ENCODE measurements around the gene SLC35B2. TPM values are rescaled to one million over a fixed set of nuclear protein-coding genes. Genes with fewer than 3 reads are reported as not detected.

Gene SLC35B2
- total and polyA plus RNA-seq, 4 donors: 18.9 to 27.0 (median 21.1) TPM

- H3K9me3 ChIP-seq (ENCODE audit: control insufficient read depth in 4 of 4, low read length in 3 of 4): no peaks in the 10 kb centered on the region
- H3K9ac ChIP-seq (ENCODE audit: low read depth in 1 of 2, low read length in 2 of 2): peak overlapping the region; percentile 93 to 100
- peaks cover 5 to 27% (median 23%) of the 10 kb centered on the region in 4 donors for H3K4me1 ChIP-seq (ENCODE audit: control insufficient read depth in 4 of 4, insufficient read depth in 4 of 4, low read length in 3 of 4)
- peak overlapping the region; percentile 74 to 88 (median 83) for H3K4me3 ChIP-seq (ENCODE audit: low read depth in 1 of 3, low read length in 3 of 3)
- no peaks in the 10 kb centered on the region for H3K27me3 ChIP-seq (ENCODE audit: control insufficient read depth in 4 of 4, insufficient read depth in 4 of 4, low read length in 3 of 4)
- 22% methylated on average over 1 of the region's 1 CpG for WGBS
- TF ChIP-seq EGR1 (IDR thresholded peaks at IDR 0.05; ENCODE audit: low read depth in 2 of 2) (no peak), YY1 (IDR thresholded peaks at IDR 0.05) (no peak), HNF4A (conservative IDR thresholded peaks at IDR 0.05) (no peak), GABPA (IDR thresholded peaks at IDR 0.05 in 1 of 2, conservative IDR thresholded peaks at IDR 0.05 in 1 of 2) (no peak), SP1 (IDR thresholded peaks at IDR 0.05) (no peak), MAX (IDR thresholded peaks at IDR 0.05) (no peak), RAD21 (IDR thresholded peaks at IDR 0.05) (no peak), NR2F2 (IDR thresholded peaks at IDR 0.05) (no peak)
- DNase-seq (ENCODE audit: low spot score): no peak
- peak overlapping the region; percentile 99 to 100 for H3K27ac ChIP-seq (ENCODE audit: low read depth in 1 of 2, low read length in 2 of 2)
- H3K36me3 ChIP-seq (ENCODE audit: control insufficient read depth in 4 of 4, insufficient read depth in 3 of 4, low read depth in 1 of 4, low read length in 3 of 4): peaks cover 10 to 47% (median 42%) of the 10 kb centered on the region in 4 donors
These were observed 8.7 kb downstream of the SLC35B2 start for GRCh38 chr6:44248579-44248978.

GRCh38 chr6:44247338-44248302, 9.7 kb downstream of the SLC35B2 start:
- under 1% methylated on average over 52 of the region's 52 CpGs for WGBS
- peaks cover 5 to 27% (median 21%) of the 10 kb centered on the region in 4 donors for H3K4me1 ChIP-seq (ENCODE audit: control insufficient read depth in 4 of 4, insufficient read depth in 4 of 4, low read length in 3 of 4)
- no peaks in the 10 kb centered on the region for H3K9me3 ChIP-seq (ENCODE audit: control insufficient read depth in 4 of 4, low read length in 3 of 4)

More at GRCh38 chr6:44247338-44248302, 9.7 kb downstream of the SLC35B2 start:
- H3K27me3 ChIP-seq (ENCODE audit: control insufficient read depth in 4 of 4, insufficient read depth in 4 of 4, low read length in 3 of 4): no peaks in the 10 kb centered on the region
- DNase-seq (ENCODE audit: low spot score): peak; percentile 79
- H3K4me3 ChIP-seq (ENCODE audit: low read depth in 1 of 3, low read length in 3 of 3): peak overlapping the region; percentile 74 to 88 (median 83)
- peak overlapping the region; percentile 93 to 100 for H3K9ac ChIP-seq (ENCODE audit: low read depth in 1 of 2, low read length in 2 of 2)
- peak overlapping the region; percentile 99 to 100 for H3K27ac ChIP-seq (ENCODE audit: low read depth in 1 of 2, low read length in 2 of 2)
- H3K36me3 ChIP-seq (ENCODE audit: control insufficient read depth in 4 of 4, insufficient read depth in 3 of 4, low read depth in 1 of 4, low read length in 3 of 4): peaks cover 6 to 38% (median 33%) of the 10 kb centered on the region in 4 donors
- no peak for TF ChIP-seq HNF4G (IDR thresholded peaks at IDR 0.05)
- no peak for TF ChIP-seq ZBTB33 (IDR thresholded peaks at IDR 0.05)
- TF ChIP-seq, protein P1, sequence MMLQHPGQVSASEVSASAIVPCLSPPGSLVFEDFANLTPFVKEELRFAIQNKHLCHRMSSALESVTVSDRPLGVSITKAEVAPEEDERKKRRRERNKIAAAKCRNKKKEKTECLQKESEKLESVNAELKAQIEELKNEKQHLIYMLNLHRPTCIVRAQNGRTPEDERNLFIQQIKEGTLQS (IDR thresholded peaks at IDR 0.05): no peak
- no peak for TF ChIP-seq TAF1 (conservative IDR thresholded peaks at IDR 0.05)
- TF ChIP-seq HNF4A (conservative IDR thresholded peaks at IDR 0.05): peak in 1 of 2 donors; percentile 5
- peak; percentile 85 for TF ChIP-seq YY1 (IDR thresholded peaks at IDR 0.05)
- peak in 1 of 2 donors; percentile 6 for TF ChIP-seq GABPA (IDR thresholded peaks at IDR 0.05 in 1 of 2, conservative IDR thresholded peaks at IDR 0.05 in 1 of 2)
- no peak for TF ChIP-seq NR2F2 (IDR thresholded peaks at IDR 0.05)
